GM12874 (cell line): Measurements from ENCODE around the gene HORMAD2.

Experiments
- CTCF ChIP-seq: IDR thresholded peaks from 2 replicates; pipeline ENCODE4 v1.5.1; 2011; ENCODE audit warnings: low read depth, mild to moderate bottlenecking, control low read depth, low read length, moderate library complexity; ENCODE audit not compliant: insufficient read depth

The HORMAD2 gene

GRCh38 chr22:30045901-30046715 is 34.2 kb upstream of the HORMAD2 start:
- TF ChIP-seq CTCF: no peak

DNA sequence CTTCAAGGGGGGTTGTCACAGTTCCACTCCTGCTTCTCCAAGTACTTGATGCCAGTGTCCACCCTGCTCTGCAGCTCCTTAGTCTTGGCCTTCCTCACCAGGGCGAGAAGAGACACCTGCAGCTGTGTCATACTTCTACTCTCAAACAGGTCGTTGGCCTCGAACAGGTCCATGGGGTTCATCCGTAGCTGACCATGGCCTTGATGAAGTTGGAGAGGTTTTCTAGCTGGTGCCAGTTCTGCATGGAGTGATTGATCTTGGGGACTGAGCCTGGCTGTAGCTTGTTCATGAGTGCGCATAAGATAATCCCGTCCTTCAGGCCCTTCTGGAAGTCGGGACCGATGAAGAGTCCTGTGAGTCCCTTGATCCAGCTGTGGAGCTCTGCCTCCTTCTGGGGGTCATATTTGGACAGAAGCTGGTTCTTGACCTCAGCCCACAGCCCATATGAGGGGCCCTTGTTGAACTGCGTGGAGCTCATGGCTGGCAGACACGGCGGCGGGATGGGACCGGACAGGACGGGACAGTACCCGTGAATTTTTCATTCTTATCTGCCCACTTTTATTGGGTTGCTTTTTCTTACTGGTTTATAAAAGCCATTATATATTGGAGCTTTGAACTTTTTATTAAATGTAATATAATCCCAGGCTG is 33.4 kb upstream of the HORMAD2 start:
- TF ChIP-seq CTCF: no peak

- no peak for TF ChIP-seq CTCF
Measured at GRCh38 chr22:30047364-30047738, 32.9 kb upstream of the HORMAD2 start.

GRCh38 chr22:30048681-30049080 is 31.6 kb upstream of the HORMAD2 start:
- no peak for TF ChIP-seq CTCF

DNA sequence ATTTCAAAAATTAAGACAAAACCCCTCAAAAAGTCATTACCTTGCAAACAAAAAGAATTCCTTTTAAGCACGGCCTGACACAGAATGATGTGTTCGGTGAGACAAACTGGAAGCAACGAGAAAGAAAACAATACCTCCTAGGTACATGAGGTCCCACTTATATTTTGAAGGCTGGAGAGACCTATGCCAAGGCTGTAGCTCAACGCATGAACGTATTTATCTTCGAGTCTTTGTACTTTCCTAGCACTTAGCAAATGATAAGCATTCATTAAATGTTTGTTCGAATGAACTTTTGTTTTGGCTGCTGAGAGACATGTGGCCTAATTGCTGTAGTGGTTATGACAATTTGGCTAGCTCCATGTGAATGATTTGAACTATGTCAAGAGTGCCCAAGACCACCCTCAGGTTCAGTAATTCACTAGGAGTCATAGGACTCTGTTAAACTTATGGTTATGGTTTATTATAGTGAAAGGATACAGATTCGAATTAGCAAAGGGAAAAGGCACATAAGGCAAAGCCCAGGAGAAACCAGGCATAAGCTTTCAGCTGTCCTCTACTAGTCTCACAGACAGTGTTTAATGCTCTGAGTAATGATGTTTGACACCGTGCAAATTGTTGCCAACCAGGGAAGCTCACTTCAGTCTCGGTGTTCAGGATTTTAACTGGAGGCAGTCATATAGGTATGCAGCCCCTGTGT is 26.0 kb upstream of the HORMAD2 start:
- no peak for TF ChIP-seq CTCF

- no peak for TF ChIP-seq CTCF
Measured at GRCh38 chr22:30054764-30055069, 25.5 kb upstream of the HORMAD2 start.

GRCh38 chr22:30056015-30056414 is 24.2 kb upstream of the HORMAD2 start:
- no peak for TF ChIP-seq CTCF
